Renal cortical epithelial cell (primary cell): ENCODE data around the gene FAM169A. TPM values are rescaled to one million over a fixed set of nuclear protein-coding genes. Genes with fewer than 3 reads are reported as not detected.
"Not testable (repeated sequence)": the region's sequence is repeated elsewhere in the genome, so short reads cannot be mapped to it uniquely, and the experiment has no call there.

Source experiments
- DNase-seq: peaks from one replicate; pipeline ENCODE4 v3.0.0-alpha.2; 2011; ENCODE audit warnings: low read depth
- total RNA-seq: library from RNA; depleted of rRNA; stranded (reverse); fragments of >200 nt; gene quantifications from 2 replicates; pipeline ENCODE4 v1.2.3, GENCODE V29; 2014

FAM169A gene
- total RNA-seq, 1 donor from 2014 or later, result 5.6 TPM

- DNase-seq, result peak; percentile 79
Measured at GRCh38 chr5:74798977-74799911, 66.9 kb downstream of the FAM169A start.

- not testable (repeated sequence) for DNase-seq
Measured at GRCh38 chr5:74791669-74792068, 74.5 kb downstream of the FAM169A start.

GRCh38 chr5:74787424-74787823 is 78.8 kb downstream of the FAM169A start:
- no peak for DNase-seq

GRCh38 chr5:74786851-74787250 is 79.3 kb downstream of the FAM169A start:
- no peak for DNase-seq

- no peak for DNase-seq
Measured at GRCh38 chr5:74778609-74779008, 87.6 kb downstream of the FAM169A start.

- DNase-seq, result no peak
Measured at GRCh38 chr5:74772359-74772758, 93.8 kb downstream of the FAM169A start.

GRCh38 chr5:74767579-74767913 is 98.6 kb downstream of the FAM169A start:
- peak; percentile 49 for DNase-seq

GRCh38 chr5:74766849-74767578 is 99.2 kb downstream of the FAM169A start, which contains the start of the genes GFM2 and NSA2:
Gene GFM2 (minus strand): TSS chr5:74767117. CDS start chr5:74763742, 3,375 bp downstream.
Gene NSA2 (plus strand): TSS chr5:74767249. CDS start chr5:74767361, 112 bp downstream.
- DNase-seq, result peak; percentile 86

- peak; percentile 84 for DNase-seq
Measured at GRCh38 chr5:74766418-74766848, 99.8 kb downstream of the FAM169A start.

- no peak for DNase-seq
Measured at GRCh38 chr5:74765929-74766328, 100.3 kb downstream of the FAM169A start.

GRCh38 chr5:74765201-74765600 is 101.0 kb downstream of the FAM169A start:
- DNase-seq, result peak; percentile 42

- DNase-seq, result no peak
Measured at GRCh38 chr5:74763504-74763903, 102.7 kb downstream of the FAM169A start.

- DNase-seq, result peak; percentile 84
Measured at GRCh38 chr5:74762599-74762998, 103.6 kb downstream of the FAM169A start.

- peak; percentile 53 for DNase-seq
Measured at GRCh38 chr5:74761241-74761640, 104.9 kb downstream of the FAM169A start.

- not testable (repeated sequence) for DNase-seq
Measured at GRCh38 chr5:74748742-74749141, 117.4 kb downstream of the FAM169A start.

GRCh38 chr5:74738406-74738805 is 127.8 kb downstream of the FAM169A start:
- DNase-seq, result no peak

GRCh38 chr5:74736759-74737158 is 129.4 kb downstream of the FAM169A start:
- DNase-seq, result no peak

Other genes starting within 250 kb of the FAM169A start
- gene ENC1, start 225.7 kb downstream of the FAM169A start, total RNA-seq, result 44.5 and 219 TPM in 2 replicates
- 99.8 and 127 TPM in 2 replicates for gene HEXB, start 181.2 kb downstream of the FAM169A start, total RNA-seq
- 53.7 and 55.4 TPM in 2 replicates for gene GFM2, start 99.3 kb downstream of the FAM169A start, total RNA-seq
- 129 and 160 TPM in 2 replicates for gene NSA2, start 99.1 kb downstream of the FAM169A start, total RNA-seq
- 5.5 and 11.6 TPM in 2 replicates for gene GCNT4, start 186.2 kb upstream of the FAM169A start, total RNA-seq